SK-N-MC (cell line): ENCODE measurements around the gene RABEP2.

Experiments
- EZH2 ChIP-seq: fragments of 200-600 bp; sonication (generic); IDR thresholded peaks from one replicate; pipeline ENCODE4 v1.6.1; 2017; ENCODE audit warnings: antibody characterized with exemption
- FOXP2 ChIP-seq: optimal IDR thresholded peaks from 2 replicates; pipeline ENCODE3; 2011; ENCODE audit warnings: mild to moderate bottlenecking, moderate library complexity; ENCODE audit not compliant: insufficient read depth; ENCODE audit errors: extremely low read length, control extremely low read depth
- POLR2AphosphoS5 ChIP-seq: IDR thresholded peaks from 2 replicates; pipeline ENCODE4 v1.6.1; 2012; ENCODE audit warnings: mild to moderate bottlenecking, low read depth, low read length, borderline replicate concordance

DNA sequence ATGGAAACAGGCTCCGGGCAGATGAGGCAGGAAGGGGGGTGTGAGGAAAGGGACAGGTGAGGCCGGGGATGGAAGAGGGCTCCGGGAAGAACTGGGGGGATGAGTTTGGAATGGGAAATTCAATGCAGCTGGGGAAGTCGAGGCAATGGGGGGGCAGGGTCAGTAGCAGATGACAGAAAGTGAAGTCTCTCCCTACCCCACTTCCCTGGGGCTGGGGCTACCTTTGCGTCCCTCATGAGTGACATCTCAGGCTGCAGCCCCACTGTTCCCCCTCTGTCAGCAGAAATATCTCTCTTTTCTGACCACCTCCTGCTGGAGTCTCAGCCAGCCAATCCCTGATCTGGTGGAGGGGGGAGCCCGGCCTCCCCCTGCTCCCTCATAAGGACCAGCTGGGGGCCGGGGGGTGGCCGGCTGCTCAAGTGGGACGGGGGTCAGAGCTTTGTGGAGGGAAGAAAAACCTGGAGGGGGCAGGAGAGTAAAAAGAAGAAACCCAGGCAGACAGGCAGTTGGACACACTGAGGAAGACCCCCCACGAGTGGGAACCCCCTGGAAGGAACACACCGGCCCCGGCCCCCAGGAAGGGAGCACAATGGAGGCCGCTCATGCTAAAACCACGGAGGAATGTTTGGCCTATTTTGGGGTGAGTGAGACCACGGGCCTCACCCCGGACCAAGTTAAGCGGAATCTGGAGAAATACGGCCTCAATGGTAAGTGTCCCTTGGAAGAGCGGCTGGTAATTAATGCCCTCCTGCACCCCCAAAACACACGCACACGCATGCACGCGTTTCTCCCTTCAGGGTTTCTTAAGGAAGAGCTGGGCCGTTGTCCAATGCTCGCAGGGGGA, 46.7 kb downstream of the RABEP2 start, which contains the start of gene ATP2A1:
- no peak for TF ChIP-seq POLR2AphosphoS5
- TF ChIP-seq EZH2: no peak
- TF ChIP-seq FOXP2: no peak
